GM18502 (cell line): Measurements from ENCODE around the gene PDCD7.
"Not testable (repeated sequence)": the region's sequence is repeated elsewhere in the genome, so short reads cannot be mapped to it uniquely, and the experiment has no call there.

ENCODE experiments used
- ATAC-seq: cut with Tn5 transposase; IDR thresholded peaks from one replicate; pipeline ENCODE4 v1.9.1; 2021; ENCODE audit warnings: mild to moderate bottlenecking; ENCODE audit not compliant: unreplicated experiment, poor library complexity

PDCD7 gene

DNA sequence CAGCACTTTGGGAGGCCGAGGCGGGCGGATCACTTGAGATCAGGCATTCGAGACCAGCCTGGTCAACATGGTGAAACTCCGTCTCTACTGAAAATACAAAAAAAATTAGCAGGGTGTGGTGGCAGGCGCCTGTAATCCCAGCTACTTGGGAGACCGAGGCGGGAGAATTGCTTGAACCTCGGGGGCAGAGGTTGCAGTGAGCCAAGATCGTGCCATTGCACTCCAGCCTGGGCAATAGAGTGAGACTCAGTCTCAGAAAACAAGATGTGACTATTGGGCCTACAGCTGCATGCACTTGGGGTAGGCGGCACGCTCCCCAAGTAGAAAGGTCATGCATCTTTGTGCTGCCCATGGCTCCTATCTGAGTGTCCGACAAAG lies 39.8 kb downstream of the PDCD7 start:
- ATAC-seq: not testable (repeated sequence)

GRCh38 chr15:65092911-65093792 lies 40.5 kb downstream of the PDCD7 start:
- ATAC-seq: no peak

DNA sequence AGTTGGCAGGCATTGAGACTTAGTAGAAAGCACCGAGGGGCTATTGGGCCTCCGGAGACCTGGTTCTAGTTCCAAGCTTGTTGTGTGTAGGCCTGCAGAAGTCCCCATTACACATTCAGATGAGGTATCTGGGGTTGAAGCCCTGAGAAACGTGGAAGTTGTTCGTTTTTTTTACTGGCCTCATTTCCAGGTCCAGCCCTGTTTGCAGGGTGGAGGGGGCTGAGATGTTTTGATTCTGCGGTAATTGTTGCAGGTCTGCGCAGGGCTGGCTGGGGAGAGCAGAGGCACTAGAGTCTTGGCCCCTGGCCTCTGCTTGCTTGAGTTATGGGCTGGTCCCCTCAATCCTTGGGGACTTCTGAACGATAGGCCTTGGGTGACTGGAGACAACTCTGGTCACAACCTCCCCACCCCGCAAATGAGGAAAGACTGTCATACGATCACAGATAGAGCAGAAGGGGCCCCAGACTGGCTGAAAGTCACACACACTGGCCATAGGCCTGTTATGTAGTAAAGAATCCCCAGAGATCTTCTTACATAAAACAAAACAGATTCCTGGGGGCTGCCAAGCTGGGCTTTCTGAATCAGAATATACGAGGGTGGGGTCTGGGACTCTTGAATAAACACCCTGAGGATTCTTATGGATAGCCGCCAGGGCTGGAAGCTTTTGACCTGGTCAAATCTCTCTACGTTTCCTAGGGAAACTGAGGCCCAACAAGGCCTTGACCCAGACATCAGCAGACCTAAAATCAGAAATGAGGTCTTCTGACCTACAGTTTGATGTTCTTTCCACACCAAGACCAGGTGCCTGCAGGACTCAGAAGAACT lies 41.5 kb downstream of the PDCD7 start:
- no peak for ATAC-seq

DNA sequence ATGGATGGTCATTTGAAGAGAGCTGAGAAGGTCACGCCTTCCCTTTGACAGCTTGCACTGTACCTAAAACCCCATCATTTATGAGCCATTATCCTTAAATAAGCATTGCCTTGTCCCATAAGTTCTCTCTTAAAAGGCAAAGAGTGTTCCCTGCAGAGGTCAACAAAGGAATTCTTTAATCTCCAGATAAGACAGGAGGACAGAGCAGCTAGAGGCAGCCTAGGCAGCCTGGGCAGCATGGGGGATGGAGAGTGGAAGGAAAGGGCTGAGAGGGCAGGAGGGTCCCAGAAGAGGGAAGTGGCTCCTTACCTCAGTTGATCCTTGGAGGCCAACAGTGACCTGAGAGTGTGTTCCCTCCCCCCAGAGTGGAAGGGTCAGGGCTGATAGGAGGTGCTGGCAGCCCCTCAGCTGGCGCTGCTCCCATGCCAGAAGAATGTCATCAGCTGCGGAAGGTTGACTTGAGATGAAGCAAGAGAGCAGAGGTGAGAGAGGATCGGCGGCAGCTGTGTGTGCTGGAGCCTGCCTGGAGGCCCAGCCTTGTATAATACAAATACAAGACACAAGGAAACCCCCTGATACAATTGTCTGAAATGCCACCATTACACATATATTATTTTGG lies 44.3 kb downstream of the PDCD7 start:
- no peak for ATAC-seq

- ATAC-seq: no peak
These were observed 45.0 kb downstream of the PDCD7 start for GRCh38 chr15:65088643-65089021.

- ATAC-seq: no peak
These were observed 45.5 kb downstream of the PDCD7 start for GRCh38 chr15:65087873-65088642.

- ATAC-seq: no peak
These were observed 46.2 kb downstream of the PDCD7 start for GRCh38 chr15:65087411-65087810.

- no peak for ATAC-seq
These were observed 46.9 kb downstream of the PDCD7 start for GRCh38 chr15:65086680-65087111.

DNA sequence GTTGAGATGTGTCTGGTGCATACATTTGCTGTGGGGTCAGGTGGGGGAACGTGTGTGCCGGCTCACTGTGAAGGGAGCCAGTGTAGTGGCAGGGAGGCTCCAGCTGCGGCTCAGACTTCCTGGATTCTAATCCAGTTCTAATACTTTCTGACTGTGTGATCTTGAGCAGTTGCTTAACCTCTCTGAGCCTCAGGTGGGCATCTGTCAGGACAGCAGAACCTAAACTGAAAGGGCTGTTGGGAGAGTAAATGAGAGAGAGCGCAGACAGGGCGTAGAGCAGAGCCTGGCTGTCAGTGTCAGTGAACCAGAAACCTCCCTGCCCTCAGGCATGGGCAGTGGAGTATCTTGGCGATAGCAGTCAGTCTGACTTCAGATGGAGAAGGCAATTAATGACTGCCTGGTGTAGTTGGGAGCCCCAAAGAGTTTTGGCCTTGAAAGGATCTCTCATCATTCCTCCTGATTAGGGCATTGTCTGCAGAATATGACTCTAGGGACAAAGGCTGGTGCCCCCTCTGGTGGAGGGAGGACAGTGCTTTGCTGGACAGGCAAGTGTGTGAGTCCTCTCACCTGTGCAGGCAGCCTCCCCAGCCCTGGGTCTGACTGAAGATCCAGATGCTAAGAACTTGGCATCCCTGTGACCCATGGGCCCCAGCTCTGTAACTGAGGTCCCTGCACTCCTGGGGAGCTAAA lies 47.5 kb downstream of the PDCD7 start:
- ATAC-seq: no peak

- ATAC-seq: no peak
These were observed 48.3 kb downstream of the PDCD7 start for GRCh38 chr15:65085207-65085753.

DNA sequence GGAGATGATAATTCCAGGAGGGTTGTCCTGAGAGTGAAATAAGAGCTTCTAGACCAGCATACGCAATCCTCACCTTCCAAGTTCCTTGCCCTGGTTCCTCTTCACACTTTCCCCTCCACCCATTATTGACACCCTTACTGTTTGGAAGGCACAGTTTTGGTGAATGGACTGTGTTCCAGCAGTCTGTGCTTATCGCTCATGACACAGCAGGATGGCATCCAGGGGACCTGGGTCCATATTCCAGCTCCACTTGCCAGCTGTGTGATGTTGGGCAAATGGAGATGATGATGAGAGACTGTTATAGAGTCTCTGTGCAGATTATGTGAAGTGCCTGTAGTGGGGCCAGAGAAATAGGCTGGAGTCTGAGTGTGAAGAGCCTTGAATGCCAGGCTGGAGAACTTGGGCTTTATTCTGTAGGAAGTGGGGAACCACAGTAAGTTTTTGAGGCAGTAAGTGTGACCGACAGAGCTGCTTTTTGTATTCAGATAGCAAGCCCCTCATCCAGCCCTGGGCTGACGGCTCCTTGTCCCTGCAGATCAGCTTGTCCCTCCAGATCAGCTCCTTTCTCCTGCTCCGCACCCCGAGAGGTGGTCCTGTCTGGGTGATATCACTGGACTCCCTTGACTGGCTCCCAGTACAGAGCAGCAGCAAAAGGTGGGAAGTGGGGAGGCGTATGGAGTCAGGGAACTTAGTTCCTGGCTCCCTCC lies 49.0 kb downstream of the PDCD7 start:
- no peak for ATAC-seq

- ATAC-seq: no peak
These were observed 50.3 kb downstream of the PDCD7 start for GRCh38 chr15:65083262-65083701.

DNA sequence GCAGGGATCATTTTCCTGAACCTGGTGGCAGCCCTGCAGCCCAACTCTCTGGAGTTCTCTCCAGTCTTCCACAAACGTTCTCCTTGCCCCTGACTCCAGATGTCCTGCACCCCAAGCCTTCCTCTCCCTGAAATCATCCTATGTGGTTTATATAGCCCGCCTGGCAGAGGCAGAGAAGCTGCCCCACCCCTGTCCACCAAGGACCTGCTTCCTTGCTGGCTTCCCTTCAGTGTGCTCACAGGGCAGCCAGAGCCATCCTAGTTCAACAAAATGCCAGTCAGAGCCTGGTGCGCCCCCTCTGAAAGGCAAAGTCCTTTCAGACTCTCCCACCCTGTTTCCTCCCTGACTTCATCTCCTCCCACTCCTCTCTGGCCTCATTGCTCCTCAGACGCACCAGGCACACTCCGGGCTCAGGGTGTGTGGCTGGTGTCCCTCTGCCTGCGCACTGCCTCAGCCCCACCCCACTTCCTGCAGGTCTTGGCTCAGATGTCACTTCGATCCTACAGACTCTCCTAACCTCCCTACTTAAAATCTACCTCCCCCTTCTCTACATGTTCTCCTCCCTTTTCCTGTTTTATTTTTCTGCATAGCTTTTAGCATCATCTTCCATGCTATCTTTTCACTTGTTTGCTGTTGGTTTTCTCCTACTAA lies 51.2 kb downstream of the PDCD7 start:
- no peak for ATAC-seq

DNA sequence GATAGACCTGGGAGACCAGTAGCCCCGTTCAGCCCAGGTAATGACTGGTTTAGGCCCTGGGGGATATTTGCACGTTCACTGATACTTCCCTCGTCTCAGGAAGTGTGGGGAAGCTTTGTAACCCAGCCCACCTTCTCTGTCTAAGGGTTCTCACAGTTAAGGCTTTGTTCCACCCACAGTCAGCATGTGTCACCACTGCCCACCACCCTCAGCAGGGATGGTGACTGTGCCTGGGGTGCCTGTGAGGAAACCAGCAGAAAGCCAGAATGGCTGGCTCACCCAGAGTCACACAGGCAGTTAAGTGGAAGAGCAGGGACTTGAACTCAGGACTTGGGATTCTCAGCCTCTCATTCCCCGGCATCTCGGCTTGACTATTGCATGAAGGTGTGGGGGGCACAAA lies 51.9 kb downstream of the PDCD7 start:
- no peak for ATAC-seq

DNA sequence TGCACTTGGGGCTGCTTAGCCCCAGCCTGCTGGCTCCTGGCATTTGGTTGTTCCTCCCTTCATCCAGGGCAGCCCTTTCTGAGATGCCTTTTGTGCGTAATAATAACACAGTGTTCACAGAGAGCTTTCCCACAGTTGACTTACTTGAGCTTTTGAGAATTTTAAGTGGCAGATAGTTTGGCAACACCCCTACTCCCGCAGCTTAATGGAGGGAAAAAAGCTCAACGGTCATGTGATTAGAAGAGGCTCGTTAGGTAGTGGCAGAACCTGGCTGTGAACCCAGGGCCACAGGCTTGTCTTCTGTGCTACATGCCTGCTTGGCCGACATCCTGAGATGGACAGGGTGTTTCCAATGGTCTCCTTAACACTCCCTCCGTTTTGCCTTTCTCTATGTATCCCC lies 52.3 kb downstream of the PDCD7 start:
- ATAC-seq: no peak

GRCh38 chr15:65079580-65079979 lies 54.0 kb downstream of the PDCD7 start:
- no peak for ATAC-seq

DNA sequence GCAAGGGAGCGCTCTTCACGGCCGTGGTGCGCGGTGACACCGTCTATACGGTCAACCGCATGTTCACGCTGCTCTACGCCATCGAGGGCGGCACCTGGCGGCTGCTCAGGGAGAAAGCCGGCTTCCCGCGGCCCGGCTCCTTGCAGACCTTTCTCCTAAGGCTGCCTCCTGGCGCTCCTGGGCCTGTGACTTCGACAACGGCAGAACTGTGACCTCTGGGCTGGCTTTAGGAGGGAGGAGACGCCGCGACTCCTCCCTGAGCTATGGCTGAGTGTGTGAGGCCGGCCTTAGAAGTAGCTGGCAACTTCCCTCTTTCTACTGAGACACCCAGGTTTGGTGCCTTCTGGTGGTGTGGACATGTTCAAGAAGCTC lies 55.6 kb downstream of the PDCD7 start:
- ATAC-seq: no peak

DNA sequence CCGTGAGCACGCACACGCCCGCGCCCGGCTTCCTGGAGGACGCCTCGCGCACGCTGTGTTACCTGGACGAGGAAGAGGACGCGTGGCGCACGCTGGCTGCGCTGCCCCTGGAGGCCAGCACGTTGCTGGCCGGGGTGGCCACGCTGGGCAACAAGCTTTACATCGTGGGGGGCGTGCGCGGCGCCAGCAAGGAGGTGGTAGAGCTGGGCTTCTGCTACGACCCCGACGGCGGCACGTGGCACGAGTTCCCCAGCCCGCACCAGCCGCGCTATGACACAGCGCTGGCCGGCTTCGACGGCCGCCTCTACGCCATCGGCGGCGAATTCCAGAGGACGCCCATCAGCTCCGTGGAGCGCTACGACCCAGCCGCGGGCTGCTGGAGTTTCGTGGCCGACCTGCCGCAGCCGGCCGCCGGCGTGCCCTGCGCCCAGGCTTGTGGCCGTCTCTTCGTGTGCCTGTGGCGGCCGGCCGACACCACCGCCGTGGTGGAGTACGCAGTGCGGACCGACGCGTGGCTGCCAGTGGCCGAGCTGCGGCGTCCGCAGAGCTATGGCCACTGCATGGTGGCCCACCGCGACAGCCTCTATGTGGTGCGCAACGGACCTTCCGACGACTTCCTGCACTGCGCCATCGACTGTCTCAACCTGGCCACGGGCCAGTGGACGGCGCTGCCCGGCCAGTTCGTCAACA lies 56.2 kb downstream of the PDCD7 start:
- ATAC-seq: no peak
